Measurements from ENCODE around the gene OR8B2. TPM values are rescaled to one million over a fixed set of nuclear protein-coding genes. Genes with fewer than 3 reads are reported as not detected.

The OR8B2 gene
- not detected for total RNA-seq

DNA sequence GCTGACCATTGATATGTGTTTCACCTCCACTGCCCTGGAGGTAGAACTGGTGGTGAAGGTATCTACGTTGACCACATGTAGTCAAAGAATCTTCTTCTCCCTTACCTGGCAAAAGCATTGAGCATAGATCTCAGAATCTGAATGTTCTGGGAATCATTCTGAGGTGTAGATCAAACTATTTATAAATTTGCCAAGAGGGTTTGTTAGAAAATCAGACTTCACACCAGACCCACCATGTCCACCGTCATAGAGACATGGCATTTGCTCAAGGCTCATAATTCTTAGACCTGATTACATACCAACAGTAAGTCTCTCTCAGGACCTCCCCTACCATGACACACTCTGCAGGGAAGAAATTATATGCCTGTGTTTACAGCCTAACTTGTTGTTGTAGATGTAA lies at the start of gene OR8B2:
OR8B2 (minus strand) TSS at position 101 of the 400 bp plus-strand sequence. CDS start 1,156 bp downstream, outside the sequence.
- H3K9me3 ChIP-seq: no peaks in the 10 kb centered on the region
- no peaks in the 10 kb centered on the region for H3K36me3 ChIP-seq
- DNase-seq (ENCODE audit: low spot score): no peak
- no peak for TF ChIP-seq CTCF (IDR thresholded peaks at IDR 0.05)
- no peak within 1 kb of the TSS for H3K4me3 ChIP-seq
- H3K27ac ChIP-seq: no peak within 1 kb of the TSS
- no peaks in the 10 kb centered on the region for H3K4me1 ChIP-seq
- no peaks in the 10 kb centered on the region for H3K27me3 ChIP-seq

DNA sequence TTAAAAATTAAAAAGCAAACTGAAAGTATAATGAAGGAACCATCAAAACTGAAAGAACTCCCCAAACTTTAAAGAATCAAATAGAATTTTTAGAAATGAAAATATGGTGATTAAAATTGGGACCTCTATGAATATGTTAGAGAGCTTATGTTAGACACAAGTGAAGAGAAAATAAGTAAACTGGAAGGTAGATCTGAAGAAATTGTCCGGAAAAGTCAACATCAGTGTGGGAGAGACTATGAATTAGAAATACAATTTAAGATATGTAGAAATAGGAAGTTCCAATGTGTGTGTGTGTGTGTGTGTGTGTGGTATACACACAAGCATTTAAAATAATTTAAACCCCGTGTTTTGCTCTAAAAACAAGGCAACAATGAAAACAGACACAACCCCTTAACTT lies 45.3 kb upstream of the OR8B2 start:
- no peak for DNase-seq (ENCODE audit: low spot score)

DNA sequence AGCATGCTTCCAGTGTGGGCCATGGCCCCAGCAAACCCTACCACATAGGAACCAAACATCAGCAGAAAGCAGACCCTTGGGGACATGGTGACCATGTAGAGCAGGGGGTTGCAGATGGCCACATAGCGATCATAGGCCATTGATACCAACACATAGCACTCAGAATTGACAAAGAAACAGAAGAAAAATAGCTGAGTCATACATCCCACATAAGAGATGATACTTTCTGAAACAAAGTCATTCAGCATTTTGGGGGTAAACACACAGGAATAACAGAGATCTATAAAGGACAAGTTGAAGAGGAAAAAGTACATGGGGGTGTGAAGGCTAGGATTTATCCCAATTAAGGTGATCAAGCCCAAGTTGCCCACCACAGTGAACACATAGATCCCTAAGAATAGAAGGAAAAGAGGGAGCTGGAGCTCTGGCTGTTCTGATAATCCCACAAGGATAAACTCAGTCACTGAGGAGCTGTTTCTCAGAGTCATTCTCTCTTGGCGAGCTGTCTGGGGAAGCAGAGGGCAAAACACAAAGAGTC lies 40.2 kb upstream of the OR8B2 start, which contains the start of gene OR8B4:
OR8B4 (minus strand) TSS at position 488 of the 538 bp plus-strand sequence; CDS start at position 488, 0 bp downstream.
- no peaks in the 10 kb centered on the region for H3K4me1 ChIP-seq
- DNase-seq (ENCODE audit: low spot score): no peak

More for the DNA sequence above, 45.3 kb upstream of the OR8B2 start:
- H3K4me1 ChIP-seq: no peaks in the 10 kb centered on the region
- H3K27ac ChIP-seq: no peak overlapping the region
- no peak overlapping the region for H3K4me3 ChIP-seq
- H3K27me3 ChIP-seq: no peaks in the 10 kb centered on the region
- H3K36me3 ChIP-seq: no peaks in the 10 kb centered on the region
- TF ChIP-seq CTCF (IDR thresholded peaks at IDR 0.05): no peak
- peaks cover 0 to 9% of the 10 kb centered on the region in 2 donors for H3K9me3 ChIP-seq

GRCh38 chr11:124421043-124421442 lies 36.7 kb upstream of the OR8B2 start:
- no peak for TF ChIP-seq CTCF (IDR thresholded peaks at IDR 0.05)
- no peaks in the 10 kb centered on the region for H3K36me3 ChIP-seq

More for the DNA sequence above, 40.2 kb upstream of the OR8B2 start, which contains the start of gene OR8B4:
- no peak within 1 kb of the TSS for H3K27ac ChIP-seq
- no peak for TF ChIP-seq CTCF (IDR thresholded peaks at IDR 0.05)
- no peaks in the 10 kb centered on the region for H3K36me3 ChIP-seq
- no peaks in the 10 kb centered on the region for H3K27me3 ChIP-seq
- no peak within 1 kb of the TSS for H3K4me3 ChIP-seq
- H3K9me3 ChIP-seq: peaks cover 0 to under 1% of the 10 kb centered on the region in 2 donors

DNA sequence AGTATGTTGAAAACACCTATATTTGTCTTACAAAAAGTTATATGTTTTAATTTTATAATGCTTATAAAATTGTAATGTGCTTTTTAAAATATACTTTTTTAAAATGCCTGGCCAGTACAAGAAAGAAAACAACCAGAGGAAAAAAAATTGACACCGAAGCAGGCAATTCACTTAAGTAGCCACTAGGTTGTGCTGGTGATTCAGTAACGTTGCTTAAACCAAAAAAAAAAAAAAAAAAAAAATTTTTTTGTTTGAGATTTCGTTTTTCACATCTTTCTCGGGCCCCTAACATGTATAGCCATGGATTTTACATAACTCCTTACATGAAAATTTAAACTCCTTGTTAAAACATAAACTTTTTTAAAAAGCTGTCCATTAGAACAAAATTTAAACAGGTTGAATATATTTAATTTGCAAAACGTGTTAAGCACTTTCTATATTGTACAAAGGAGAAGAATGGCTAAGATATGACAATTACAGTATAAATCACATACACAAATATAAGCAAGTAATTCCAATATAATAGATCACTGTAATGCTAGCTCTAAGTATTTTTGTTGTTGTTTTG lies 31.1 kb upstream of the OR8B2 start:
- Histone ChIP-seq H3K36me3 (no peaks in the 10 kb centered on the region), H3K27ac (no peak overlapping the region), H3K9me3 (no peaks in the 10 kb centered on the region), H3K4me1 (no peaks in the 10 kb centered on the region), H3K4me3 (no peak overlapping the region), H3K27me3 (no peaks in the 10 kb centered on the region)
- DNase-seq (ENCODE audit: low spot score): no peak
- TF ChIP-seq CTCF (IDR thresholded peaks at IDR 0.05): peak; percentile 57 to 73

More at GRCh38 chr11:124421043-124421442, 36.7 kb upstream of the OR8B2 start:
- no peak overlapping the region for H3K4me3 ChIP-seq
- H3K4me1 ChIP-seq: no peaks in the 10 kb centered on the region
- H3K27ac ChIP-seq: no peak overlapping the region
- DNase-seq (ENCODE audit: low spot score): no peak
- H3K9me3 ChIP-seq: no peaks in the 10 kb centered on the region
- no peaks in the 10 kb centered on the region for H3K27me3 ChIP-seq
